PC-9 (cell line): ENCODE data around the gene SLC38A2. TPM values are rescaled to one million over a fixed set of nuclear protein-coding genes. Genes with fewer than 3 reads are reported as not detected.

Source experiments
- BruUV-seq: library from RNA; stranded (reverse); fragments of 400-500 nt; replicated peaks from 2 replicates; lab custom pipeline; 2021; lab: Mats Ljungman, UMichigan
- CTCF ChIA-PET: fragments of 300-600 bp; sonication (Branson Sonifier 250); formaldehyde crosslinking; loops from one replicate; lab custom pipeline; 2022; ENCODE audit warnings: antibody characterized with exemption; lab: Charles Lee
- POLR2A ChIA-PET: fragments of 300-600 bp; sonication (Branson Sonifier 250); formaldehyde crosslinking; loops from one replicate; lab custom pipeline; 2022; ENCODE audit warnings: antibody characterized with exemption; ENCODE audit not compliant: unreplicated experiment; lab: Charles Lee
- DNase-seq, 2 experiments: peaks; one replicate each; pipeline versions ENCODE4 v3.0.0 to v3.0.0-alpha.2; 2015 to 2022; ENCODE audit warnings: mixed read lengths in 1 of 2
- H2AFZ ChIP-seq: fragments of 200-600 bp; sonication (generic); 2 replicates; pipeline ENCODE4 v1.8.1; 2017; ENCODE audit warnings: antibody characterized with exemption
- H3F3A ChIP-seq: fragments of 200-600 bp; sonication (generic); 2 replicates; pipeline ENCODE4 v1.8.1; 2017; ENCODE audit warnings: antibody characterized with exemption, mild to moderate bottlenecking, low read depth; ENCODE audit not compliant: insufficient read depth
- H3K27ac ChIP-seq: fragments of 200-600 bp; sonication (generic); 2 replicates; pipeline ENCODE4 v1.6.1; 2016; ENCODE audit warnings: mixed run types
- H3K27me3 ChIP-seq: fragments of 200-600 bp; sonication (generic); 2 replicates; pipeline ENCODE4 v1.6.1; 2016; ENCODE audit warnings: low read depth, mixed run types; ENCODE audit not compliant: insufficient read depth
- H3K36me3 ChIP-seq: fragments of 200-600 bp; sonication (generic); 2 replicates; pipeline ENCODE4 v1.6.1; 2016; ENCODE audit warnings: low read depth, mixed run types
- H3K4me1 ChIP-seq: fragments of 200-600 bp; sonication (generic); replicated peaks from 2 replicates; pipeline ENCODE4 v1.6.1; 2016; ENCODE audit warnings: mixed run types; ENCODE audit not compliant: insufficient read depth
- H3K4me2 ChIP-seq: fragments of 200-600 bp; sonication (generic); 2 replicates; pipeline ENCODE4 v1.6.1; 2017; ENCODE audit warnings: mixed run types
- H3K4me3 ChIP-seq: fragments of 200-600 bp; sonication (generic); 2 replicates; pipeline ENCODE4 v1.6.1; 2016; ENCODE audit warnings: mixed run types
- H3K79me2 ChIP-seq: fragments of 200-600 bp; sonication (generic); 2 replicates; pipeline ENCODE4 v1.6.1; 2017; ENCODE audit warnings: low read depth, mixed run types
- H3K9me2 ChIP-seq: fragments of 200-600 bp; sonication (generic); 2 replicates; pipeline ENCODE4 v1.8.1; 2017; ENCODE audit warnings: mild to moderate bottlenecking; ENCODE audit not compliant: insufficient read depth
- H3K9me3 ChIP-seq: fragments of 200-600 bp; sonication (generic); 2 replicates; pipeline ENCODE4 v1.8.1; 2016; ENCODE audit warnings: low read depth; ENCODE audit not compliant: insufficient read depth
- H4K20me1 ChIP-seq: fragments of 200-600 bp; sonication (generic); 2 replicates; pipeline ENCODE4 v1.8.1; 2017; ENCODE audit not compliant: insufficient read depth
- EZH2 ChIP-seq: fragments of 200-600 bp; sonication (generic); IDR thresholded peaks from 2 replicates; pipeline ENCODE4 v1.8.0; 2017; ENCODE audit warnings: antibody characterized with exemption, low read depth
- intact Hi-C: fragments of 100-400 bp; cut with micrococcal nuclease; formaldehyde crosslinking; loops from one replicate; pipeline ENCODE4 v1.10.0; 2022; ENCODE audit not compliant: unreplicated experiment
- total RNA-seq: library from RNA; stranded (reverse); gene quantifications from 2 replicates; pipeline ENCODE4 v1.2.3, GENCODE V29; 2021
- TF ChIP-seq, protein P1 (sequence below): fragments of 200-600 bp; sonication (generic); conservative IDR thresholded peaks from 2 replicates; pipeline ENCODE4 v1.6.1; 2017; ENCODE audit warnings: mixed run types, antibody characterized with exemption, mild to moderate bottlenecking, moderate library complexity

The SLC38A2 gene
- total RNA-seq, 1 experiment from 2014 or later = 322 TPM

DNA sequence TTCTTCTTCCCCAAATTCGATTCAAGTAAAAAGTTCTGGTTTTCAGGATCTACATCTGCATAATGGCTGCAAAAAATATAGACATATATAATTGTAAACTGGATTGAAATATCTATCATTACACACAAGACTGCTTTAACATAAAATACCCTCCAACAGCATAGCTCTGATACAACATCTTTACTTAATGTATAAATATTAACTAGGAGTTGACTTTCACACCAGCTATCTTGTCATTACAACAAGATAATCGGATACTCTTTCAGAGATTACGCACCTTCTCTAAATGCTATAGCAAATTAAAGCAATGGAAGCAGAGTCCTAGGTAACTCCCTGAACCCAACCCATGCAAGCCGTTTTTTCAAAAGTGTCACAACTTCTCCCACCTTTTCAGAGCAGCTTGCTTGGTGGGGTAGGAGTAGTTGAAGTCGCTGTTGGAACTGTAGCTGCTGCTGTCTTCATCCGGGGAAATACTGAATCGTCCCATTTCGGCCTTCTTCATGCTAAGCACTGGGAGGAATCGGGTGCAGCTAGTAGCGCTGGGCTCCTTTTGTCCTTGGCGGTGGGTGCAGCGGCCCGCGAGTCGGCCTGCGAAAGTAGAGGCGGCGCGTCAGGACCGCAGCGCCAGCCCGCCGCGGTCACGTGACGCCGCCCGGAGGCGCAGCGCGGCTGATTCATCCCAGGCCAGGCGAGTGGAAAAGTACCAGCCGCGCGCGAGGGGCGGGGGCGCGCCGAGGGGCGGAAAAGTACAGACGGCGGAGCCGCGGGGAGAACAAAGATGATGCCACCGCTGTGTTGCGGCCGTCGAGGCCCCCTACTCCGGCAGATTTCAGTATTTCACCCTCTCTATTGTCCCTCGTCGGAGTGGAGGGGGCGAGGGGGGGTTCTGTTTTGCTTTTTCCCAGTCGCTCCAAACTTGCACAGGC, 1.5 kb downstream of the SLC38A2 start:
- no peak overlapping the region for H2AFZ ChIP-seq
- no peaks in the 10 kb centered on the region for H3K9me3 ChIP-seq
- peak overlapping the region; percentile 94 for H3K4me3 ChIP-seq
- peak; percentile 65 to 89 for DNase-seq
- intact Hi-C loops = loop anchor here (1.0 to 10.0 kb wide), 5 partner anchors 60 to 904 kb away; partner anchors contain the start of gene SLC38A1
- no peaks in the 10 kb centered on the region for H3K9me2 ChIP-seq
- peak overlapping the region; percentile 91 for H3K4me2 ChIP-seq
- H3K79me2 ChIP-seq = peaks cover 77% of the 10 kb centered on the region
- BruUV-seq = no TSS peak
- ChIA-PET POLR2A (interaction anchor here (0.6 to 0.8 kb wide), 3 partner anchors 104 to 1082 kb away, joined by 7 to 11 read pairs (median 7); no protein-coding TSS in a partner anchor), CTCF (no interaction called here)
- no peak for TF ChIP-seq EZH2
- TF ChIP-seq, protein P1, sequence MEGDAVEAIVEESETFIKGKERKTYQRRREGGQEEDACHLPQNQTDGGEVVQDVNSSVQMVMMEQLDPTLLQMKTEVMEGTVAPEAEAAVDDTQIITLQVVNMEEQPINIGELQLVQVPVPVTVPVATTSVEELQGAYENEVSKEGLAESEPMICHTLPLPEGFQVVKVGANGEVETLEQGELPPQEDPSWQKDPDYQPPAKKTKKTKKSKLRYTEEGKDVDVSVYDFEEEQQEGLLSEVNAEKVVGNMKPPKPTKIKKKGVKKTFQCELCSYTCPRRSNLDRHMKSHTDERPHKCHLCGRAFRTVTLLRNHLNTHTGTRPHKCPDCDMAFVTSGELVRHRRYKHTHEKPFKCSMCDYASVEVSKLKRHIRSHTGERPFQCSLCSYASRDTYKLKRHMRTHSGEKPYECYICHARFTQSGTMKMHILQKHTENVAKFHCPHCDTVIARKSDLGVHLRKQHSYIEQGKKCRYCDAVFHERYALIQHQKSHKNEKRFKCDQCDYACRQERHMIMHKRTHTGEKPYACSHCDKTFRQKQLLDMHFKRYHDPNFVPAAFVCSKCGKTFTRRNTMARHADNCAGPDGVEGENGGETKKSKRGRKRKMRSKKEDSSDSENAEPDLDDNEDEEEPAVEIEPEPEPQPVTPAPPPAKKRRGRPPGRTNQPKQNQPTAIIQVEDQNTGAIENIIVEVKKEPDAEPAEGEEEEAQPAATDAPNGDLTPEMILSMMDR = no peak
- peaks cover 54% of the 10 kb centered on the region for H4K20me1 ChIP-seq
- peaks cover 59% of the 10 kb centered on the region for H3K4me1 ChIP-seq
- H3K36me3 ChIP-seq = peaks cover 55% of the 10 kb centered on the region
- H3K27me3 ChIP-seq = no peaks in the 10 kb centered on the region
- H3K27ac ChIP-seq = peak overlapping the region; percentile 97
- peaks cover 61% of the 10 kb centered on the region for H3F3A ChIP-seq

DNA sequence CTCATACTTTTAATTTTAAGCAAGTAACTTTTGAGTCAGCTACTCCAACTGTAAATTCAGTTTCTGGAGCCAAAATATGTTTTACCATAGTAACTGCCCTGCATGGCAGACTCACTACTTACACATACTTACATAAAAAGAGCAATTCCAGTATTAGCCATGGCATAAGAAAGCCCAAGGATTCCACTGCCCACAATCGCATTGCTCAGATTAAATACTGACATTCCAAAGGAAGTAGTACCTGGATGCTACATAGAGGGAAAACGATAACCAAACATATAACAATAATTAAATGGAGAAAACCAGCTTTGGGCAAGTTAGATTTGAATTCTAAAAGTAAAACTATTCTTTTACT, 2.2 kb downstream of the SLC38A2 start:
- peaks cover 62% of the 10 kb centered on the region for H3K36me3 ChIP-seq
- intact Hi-C loops = loop anchor here (5.0 to 10.0 kb wide), 4 partner anchors 103 to 904 kb away; partner anchors contain the start of gene SLC38A1
- CTCF ChIA-PET = no interaction called here
- BruUV-seq = no TSS peak
- peaks cover 61% of the 10 kb centered on the region for H4K20me1 ChIP-seq
- peaks cover 68% of the 10 kb centered on the region for H3F3A ChIP-seq
- peak overlapping the region; percentile 94 for H3K4me3 ChIP-seq
- no peak for TF ChIP-seq EZH2
- TF ChIP-seq, protein P1 = no peak
- peak overlapping the region; percentile 91 for H3K4me2 ChIP-seq
- peaks cover 84% of the 10 kb centered on the region for H3K79me2 ChIP-seq
- no peaks in the 10 kb centered on the region for H3K9me3 ChIP-seq
- H2AFZ ChIP-seq = no peak overlapping the region
- H3K9me2 ChIP-seq = no peaks in the 10 kb centered on the region
- POLR2A ChIA-PET = interaction anchor here (0.6 to 0.8 kb wide), 2 partner anchors 16 to 291 kb away, joined by 6 to 7 read pairs; no protein-coding TSS in a partner anchor
- DNase-seq = peak in 1 of 2 experiments; percentile 32
- peaks cover 66% of the 10 kb centered on the region for H3K4me1 ChIP-seq
- peak overlapping the region; percentile 97 for H3K27ac ChIP-seq
- no peaks in the 10 kb centered on the region for H3K27me3 ChIP-seq

DNA sequence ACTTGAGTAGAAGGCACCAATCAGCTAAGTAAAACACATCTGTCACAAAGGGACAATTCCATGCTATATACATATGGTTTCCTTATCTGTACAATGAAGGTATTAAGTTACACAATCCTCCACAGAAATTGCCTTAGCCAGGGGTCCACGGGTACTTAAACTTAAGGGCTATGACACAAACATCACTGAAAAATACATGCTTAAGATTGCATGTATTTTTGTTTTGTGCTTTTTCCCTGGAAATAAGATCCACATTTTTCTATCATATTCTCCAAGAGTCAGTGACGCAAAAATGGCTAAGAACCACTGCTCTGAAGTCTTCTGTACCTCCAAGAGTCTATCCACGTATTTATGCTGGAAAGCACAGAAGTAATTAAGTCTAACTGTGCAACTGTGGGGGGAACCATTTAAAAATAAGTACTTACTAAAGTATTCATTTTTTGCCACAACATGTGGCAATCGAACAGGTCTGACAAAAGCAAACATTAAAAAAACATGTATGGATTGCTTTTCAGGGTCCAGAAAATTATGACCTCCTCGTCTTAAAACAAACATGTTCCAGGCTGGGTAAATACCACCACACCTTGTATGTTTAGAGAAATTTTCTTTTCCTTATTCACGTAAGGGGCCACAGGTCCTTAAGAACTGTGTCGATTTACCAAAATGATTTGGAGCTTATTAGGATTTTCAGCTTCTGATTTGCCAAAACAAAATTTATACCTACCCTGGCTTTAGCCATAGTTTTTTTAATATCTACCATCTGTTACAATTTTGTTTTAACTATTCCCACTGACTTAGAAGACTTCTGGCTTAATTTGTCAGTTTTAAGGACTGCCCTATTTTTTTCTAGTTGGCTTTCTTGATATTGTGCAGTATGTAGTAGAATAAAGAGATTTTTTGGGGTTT, 2.8 kb downstream of the SLC38A2 start:
- TF ChIP-seq, protein P1 = no peak
- TF ChIP-seq EZH2 = no peak
- Histone ChIP-seq H3K4me2 (peak overlapping the region; percentile 91), H3K36me3 (peaks cover 68% of the 10 kb centered on the region), H3F3A (peaks cover 74% of the 10 kb centered on the region), H4K20me1 (peaks cover 68% of the 10 kb centered on the region), H2AFZ (no peak overlapping the region), H3K9me2 (no peaks in the 10 kb centered on the region), H3K4me1 (peaks cover 70% of the 10 kb centered on the region), H3K79me2 (peaks cover 91% of the 10 kb centered on the region), H3K4me3 (peak overlapping the region; percentile 94), H3K9me3 (no peaks in the 10 kb centered on the region), H3K27ac (peak overlapping the region; percentile 97), H3K27me3 (no peaks in the 10 kb centered on the region)
- ChIA-PET CTCF (no interaction called here), POLR2A (interaction anchor here (0.6 kb wide), 1 partner anchor 17 kb away, joined by 6 read pairs; no protein-coding TSS in a partner anchor)
- DNase-seq = peak in 1 of 2 experiments; percentile 33
- intact Hi-C loops = loop anchor here (5.0 to 10.0 kb wide), 4 partner anchors 102 to 905 kb away; partner anchors contain the start of gene SLC38A1
- BruUV-seq = no TSS peak
